Fibroblast of the conjunctiva (primary cell): ENCODE data around the gene USP37.
A peak's percentile ranks its signal among the peaks of the same experiment; 100 is the strongest.
"Not testable (repeated sequence)": the region's sequence is repeated elsewhere in the genome, so short reads cannot be mapped to it uniquely, and the experiment has no call there.

Experiments used
- DNase-seq: peaks from one replicate; pipeline ENCODE4 v3.0.0-alpha.2; 2010; ENCODE audit warnings: low read depth

Gene USP37

GRCh38 chr2:218555527-218555926 is 12.6 kb downstream of the USP37 start:
- DNase-seq: no peak

- DNase-seq: not testable (repeated sequence)
Observed at GRCh38 chr2:218554225-218554624, 13.9 kb downstream of the USP37 start.

- DNase-seq: no peak
Observed at GRCh38 chr2:218547978-218548377, 20.2 kb downstream of the USP37 start.

- DNase-seq: no peak
Observed at GRCh38 chr2:218547511-218547910, 20.6 kb downstream of the USP37 start.

- DNase-seq: no peak
Observed at GRCh38 chr2:218546012-218546411, 22.1 kb downstream of the USP37 start.

GRCh38 chr2:218540015-218540414 is 28.1 kb downstream of the USP37 start:
- no peak for DNase-seq

- DNase-seq: no peak
Observed at GRCh38 chr2:218536804-218537494, 31.2 kb downstream of the USP37 start.

GRCh38 chr2:218529990-218530389 is 38.2 kb downstream of the USP37 start:
- DNase-seq: no peak

GRCh38 chr2:218528409-218528808 is 39.7 kb downstream of the USP37 start:
- DNase-seq: not testable (repeated sequence)

- DNase-seq: no peak
Observed at GRCh38 chr2:218523651-218524050, 44.5 kb downstream of the USP37 start.

- no peak for DNase-seq
Observed at GRCh38 chr2:218518876-218519275, 49.3 kb downstream of the USP37 start.

- DNase-seq: no peak
Observed at GRCh38 chr2:218517434-218518206, 50.5 kb downstream of the USP37 start.

- no peak for DNase-seq
Observed at GRCh38 chr2:218516614-218517013, 51.5 kb downstream of the USP37 start.

- no peak for DNase-seq
Observed at GRCh38 chr2:218513676-218514075, 54.5 kb downstream of the USP37 start.

GRCh38 chr2:218508299-218508698 is 59.9 kb downstream of the USP37 start:
- no peak for DNase-seq

GRCh38 chr2:218505754-218506371 is 62.3 kb downstream of the USP37 start:
- no peak for DNase-seq

GRCh38 chr2:218501665-218502064 is 66.5 kb downstream of the USP37 start:
- DNase-seq: peak; percentile 23

GRCh38 chr2:218500501-218501060 is 67.6 kb downstream of the USP37 start:
- no peak for DNase-seq

- no peak for DNase-seq
Observed at GRCh38 chr2:218485986-218486667, 82.0 kb downstream of the USP37 start.

- DNase-seq: no peak
Observed at GRCh38 chr2:218482651-218483050, 85.5 kb downstream of the USP37 start.

- DNase-seq: no peak
Observed at GRCh38 chr2:218479595-218479994, 88.6 kb downstream of the USP37 start.

- no peak for DNase-seq
Observed at GRCh38 chr2:218478544-218478943, 89.6 kb downstream of the USP37 start.
